Lower lobe of right lung (tissue), 2 donors: ENCODE results near the gene CABLES1. TPM values are rescaled to one million over a fixed set of nuclear protein-coding genes. Genes with fewer than 3 reads are reported as not detected.
"Not testable (repeated sequence)": the region's sequence is repeated elsewhere in the genome, so short reads cannot be mapped to it uniquely, and the experiment has no call there.

Experiments used
- ATAC-seq, 2 donors: fragments of 200-7000 bp; cut with Tn5 transposase; one replicate each; pipeline ENCODE4 v1.9.1; 2020 to 2022; ENCODE audit warnings: mild to moderate bottlenecking in 2 of 2, moderate library complexity in 2 of 2
- DNase-seq: peaks from one replicate; pipeline ENCODE4 v3.0.0-alpha.2; 2020
- H3K27ac ChIP-seq: fragments of 200-600 bp; one replicate; pipeline ENCODE4 v1.8.0; 2022
- H3K27me3 ChIP-seq: fragments of 200-600 bp; one replicate; pipeline ENCODE4 v1.8.0; 2022; ENCODE audit warnings: low read depth
- H3K36me3 ChIP-seq: fragments of 200-600 bp; one replicate; pipeline ENCODE4 v1.8.0; 2022; ENCODE audit warnings: mild to moderate bottlenecking
- H3K4me1 ChIP-seq: fragments of 200-600 bp; one replicate; pipeline ENCODE4 v1.8.0; 2022
- H3K4me3 ChIP-seq: fragments of 200-600 bp; one replicate; pipeline ENCODE4 v1.8.0; 2022; ENCODE audit warnings: mild to moderate bottlenecking
- H3K9me3 ChIP-seq: fragments of 200-600 bp; one replicate; pipeline ENCODE4 v1.8.0; 2022
- CTCF ChIP-seq: fragments of 200-600 bp; IDR thresholded peaks from one replicate; pipeline ENCODE4 v1.8.0; 2022; ENCODE audit warnings: antibody characterized with exemption, mild to moderate bottlenecking
- intact Hi-C: fragments of 100-400 bp; cut with DNase I; formaldehyde crosslinking; loops from one replicate; pipeline ENCODE4 v1.11.0; 2022
- total RNA-seq: library from RNA; stranded (reverse); fragmentation: NEBNext Ultra II Directional; extraction: Animal tissue kit (Norgen Biotek cat#: 25700); gene quantifications from one replicate; pipeline ENCODE4 v1.2.1, GENCODE V29; 2021
- donor health status: DM: no; HTN: yes; CAD: no; lungs with severe emphysema.

The CABLES1 gene
- total RNA-seq, 1 donor from 2014 or later, result 44.2 TPM

GRCh38 chr18:23093772-23094171 lies 41.5 kb upstream of the CABLES1 start:
- Histone ChIP-seq H3K27me3 (no peaks in the 10 kb centered on the region), H3K9me3 (no peaks in the 10 kb centered on the region), H3K36me3 (no peaks in the 10 kb centered on the region), H3K27ac (no peak overlapping the region), H3K4me1 (peaks cover 4% of the 10 kb centered on the region), H3K4me3 (no peak overlapping the region)
- TF ChIP-seq CTCF, result no peak
- ATAC-seq (no peak), DNase-seq (no peak)
- intact Hi-C loops, result no loop called here

- H3K27me3 ChIP-seq, result no peaks in the 10 kb centered on the region
- no peak overlapping the region for H3K27ac ChIP-seq
- intact Hi-C loops, result no loop called here
- no peak overlapping the region for H3K4me3 ChIP-seq
- H3K36me3 ChIP-seq, result no peaks in the 10 kb centered on the region
- no peaks in the 10 kb centered on the region for H3K9me3 ChIP-seq
- ATAC-seq (no peak), DNase-seq (no peak)
- TF ChIP-seq CTCF, result no peak
- H3K4me1 ChIP-seq, result peaks cover 4% of the 10 kb centered on the region
These were observed 40.7 kb upstream of the CABLES1 start for GRCh38 chr18:23094411-23095190.

GRCh38 chr18:23095463-23095862 lies 39.8 kb upstream of the CABLES1 start:
- Histone ChIP-seq H3K9me3 (no peaks in the 10 kb centered on the region), H3K4me1 (peaks cover 4% of the 10 kb centered on the region), H3K36me3 (no peaks in the 10 kb centered on the region), H3K4me3 (no peak overlapping the region), H3K27me3 (no peaks in the 10 kb centered on the region), H3K27ac (no peak overlapping the region)
- ATAC-seq (no peak), DNase-seq (no peak)
- no peak for TF ChIP-seq CTCF
- intact Hi-C loops, result no loop called here

GRCh38 chr18:23097016-23097415 lies 38.3 kb upstream of the CABLES1 start:
- ATAC-seq, result not testable (repeated sequence)

GRCh38 chr18:23099621-23100020 lies 35.7 kb upstream of the CABLES1 start:
- intact Hi-C loops, result no loop called here
- no peaks in the 10 kb centered on the region for H3K4me1 ChIP-seq
- no peak for TF ChIP-seq CTCF
- H3K9me3 ChIP-seq, result no peaks in the 10 kb centered on the region
- DNase-seq (peak; percentile 82), ATAC-seq (peak; percentile 94 to 97)
- no peak overlapping the region for H3K4me3 ChIP-seq
- no peaks in the 10 kb centered on the region for H3K36me3 ChIP-seq
- H3K27ac ChIP-seq, result peak overlapping the region; percentile 21
- no peaks in the 10 kb centered on the region for H3K27me3 ChIP-seq

More at GRCh38 chr18:23097016-23097415, 38.3 kb upstream of the CABLES1 start:
- H3K27ac ChIP-seq, intact Hi-C loops, H3K36me3 ChIP-seq, H3K27me3 ChIP-seq, DNase-seq, H3K4me3 ChIP-seq, H3K4me1 ChIP-seq, H3K9me3 ChIP-seq: not testable (repeated sequence)

- peak overlapping the region; percentile 77 for H3K27ac ChIP-seq
These were observed 33.3 kb upstream of the CABLES1 start for GRCh38 chr18:23101861-23102432.

More at GRCh38 chr18:23101861-23102432, 33.3 kb upstream of the CABLES1 start:
- H3K27me3 ChIP-seq, result no peaks in the 10 kb centered on the region
- H3K36me3 ChIP-seq, result no peaks in the 10 kb centered on the region
- H3K9me3 ChIP-seq, result no peaks in the 10 kb centered on the region
- TF ChIP-seq CTCF, result no peak
- H3K4me3 ChIP-seq, result no peak overlapping the region
- intact Hi-C loops, result no loop called here
- DNase-seq (peak; percentile 62), ATAC-seq (peak; percentile 51 to 70)
- H3K4me1 ChIP-seq, result peaks cover 11% of the 10 kb centered on the region
